Activated naive CD8-positive, alpha-beta T cell treated with anti-CD3 and anti-CD28 coated beads, Interleukin-2, amount 10 ng/mL, durations not matched to agents 7 days and 5 days (primary cell): ENCODE data around the gene FKBP6. TPM values are rescaled to one million over a fixed set of nuclear protein-coding genes. Genes with fewer than 3 reads are reported as not detected.
"Not testable (repeated sequence)": the region's sequence is repeated elsewhere in the genome, so short reads cannot be mapped to it uniquely, and the experiment has no call there.

Experiments
- ATAC-seq: fragments of 150-1000 bp; cut with Tn5 transposase; one replicate; pipeline ENCODE4 v1.10.0; 2021; ENCODE audit warnings: low read depth, moderate library complexity
- POLR2A ChIA-PET: fragments of 350-600 bp; sonication (Branson Sonifier 250); formaldehyde crosslinking; loops from one replicate; lab custom pipeline; 2021; ENCODE audit warnings: antibody characterized with exemption; lab: Charles Lee
- DNase-seq: peaks from one replicate; pipeline ENCODE4 v3.0.0; 2021
- H3K27ac Mint-ChIP-seq: one replicate; pipeline ENCODE4 v1.8.0; 2022; ENCODE audit warnings: mild to moderate bottlenecking, mixed read lengths
- H3K27me3 Mint-ChIP-seq: one replicate; pipeline ENCODE4 v1.8.0; 2022; ENCODE audit warnings: mild to moderate bottlenecking, moderate library complexity, mixed read lengths
- H3K36me3 Mint-ChIP-seq: one replicate; pipeline ENCODE4 v1.8.0; 2021; ENCODE audit warnings: mild to moderate bottlenecking, mixed read lengths
- H3K4me1 Mint-ChIP-seq: one replicate; pipeline ENCODE4 v1.8.0; 2021; ENCODE audit warnings: mixed read lengths
- H3K4me3 Mint-ChIP-seq: one replicate; pipeline ENCODE4 v1.8.0; 2022; ENCODE audit warnings: mild to moderate bottlenecking, moderate library complexity, mixed read lengths
- H3K9me3 Mint-ChIP-seq: one replicate; pipeline ENCODE4 v1.8.0; 2021; ENCODE audit warnings: mixed read lengths
- total RNA-seq, 2 experiments: library from RNA; stranded (reverse); gene quantifications; one replicate each; pipeline ENCODE4 v1.2.3, GENCODE V29; 2021

FKBP6 gene
- total RNA-seq, 2 experiments from 2014 or later: not detected

GRCh38 chr7:73312831-73313520, 15.0 kb upstream of the FKBP6 start:
- H3K4me1 Mint-ChIP-seq: peaks cover 5% of the 10 kb centered on the region
- DNase-seq: no peak
- no peak overlapping the region for H3K27ac Mint-ChIP-seq
- H3K27me3 Mint-ChIP-seq: no peaks in the 10 kb centered on the region
- H3K36me3 Mint-ChIP-seq: peaks cover 2% of the 10 kb centered on the region
- no peaks in the 10 kb centered on the region for H3K9me3 Mint-ChIP-seq
- POLR2A ChIA-PET: no interaction called here
- no peak for ATAC-seq
- no peak overlapping the region for H3K4me3 Mint-ChIP-seq

DNA sequence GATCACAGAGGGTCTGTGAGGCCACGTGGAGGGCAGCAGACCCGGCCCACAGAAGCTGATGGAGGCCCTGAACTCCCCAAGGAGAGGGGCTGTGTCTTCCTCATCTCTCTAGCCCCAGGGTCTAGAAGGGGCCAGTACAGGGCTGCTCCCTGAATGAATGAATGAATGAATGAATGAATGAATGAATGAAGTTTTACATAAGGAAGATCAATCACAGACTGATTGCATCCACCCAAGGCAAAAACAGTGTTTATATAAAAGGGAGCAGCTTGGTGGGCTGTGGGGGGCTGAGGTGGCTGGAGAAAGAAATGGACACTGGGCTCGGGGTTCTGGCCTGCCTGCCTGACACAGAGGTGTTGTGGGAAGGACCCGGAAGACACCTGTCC, 14.4 kb upstream of the FKBP6 start:
- Mint-ChIP-seq H3K4me3 (no peak overlapping the region), H3K36me3 (peaks cover 2% of the 10 kb centered on the region), H3K27me3 (no peaks in the 10 kb centered on the region), H3K27ac (no peak overlapping the region), H3K9me3 (no peaks in the 10 kb centered on the region), H3K4me1 (peaks cover 3% of the 10 kb centered on the region)
- DNase-seq (no peak), ATAC-seq (no peak)
- POLR2A ChIA-PET: no interaction called here

- Mint-ChIP-seq H3K36me3 (no peaks in the 10 kb centered on the region), H3K27me3 (no peaks in the 10 kb centered on the region), H3K4me3 (no peak overlapping the region), H3K27ac (no peak overlapping the region), H3K9me3 (no peaks in the 10 kb centered on the region), H3K4me1 (no peaks in the 10 kb centered on the region)
- no peak for ATAC-seq
- no peak for DNase-seq
- POLR2A ChIA-PET: no interaction called here
Measured at GRCh38 chr7:73314271-73314670, 13.7 kb upstream of the FKBP6 start.

DNA sequence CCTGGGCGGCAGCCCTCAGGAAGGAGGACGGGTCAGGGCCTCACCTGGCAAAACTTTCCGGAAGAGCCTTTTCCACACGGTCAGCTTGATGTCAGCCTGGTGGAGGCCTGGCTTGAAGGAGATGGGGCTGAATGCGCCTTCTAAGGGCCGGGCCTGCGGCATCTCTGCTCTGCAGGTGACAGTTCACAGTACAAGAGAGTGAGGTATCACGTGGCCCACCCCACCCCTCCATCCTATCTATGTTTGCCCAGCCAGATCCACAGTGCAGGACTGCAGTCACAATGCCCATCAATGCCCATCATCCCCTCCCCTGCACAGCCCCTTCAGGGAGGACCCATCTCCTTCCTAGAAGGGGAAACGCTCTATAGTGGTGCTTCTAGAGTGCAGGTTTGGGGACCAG, 11.4 kb upstream of the FKBP6 start:
- Mint-ChIP-seq H3K27ac (no peak overlapping the region), H3K36me3 (no peaks in the 10 kb centered on the region), H3K4me1 (no peaks in the 10 kb centered on the region), H3K4me3 (no peak overlapping the region), H3K9me3 (no peaks in the 10 kb centered on the region), H3K27me3 (no peaks in the 10 kb centered on the region)
- no peak for DNase-seq
- POLR2A ChIA-PET: no interaction called here
- no peak for ATAC-seq

DNA sequence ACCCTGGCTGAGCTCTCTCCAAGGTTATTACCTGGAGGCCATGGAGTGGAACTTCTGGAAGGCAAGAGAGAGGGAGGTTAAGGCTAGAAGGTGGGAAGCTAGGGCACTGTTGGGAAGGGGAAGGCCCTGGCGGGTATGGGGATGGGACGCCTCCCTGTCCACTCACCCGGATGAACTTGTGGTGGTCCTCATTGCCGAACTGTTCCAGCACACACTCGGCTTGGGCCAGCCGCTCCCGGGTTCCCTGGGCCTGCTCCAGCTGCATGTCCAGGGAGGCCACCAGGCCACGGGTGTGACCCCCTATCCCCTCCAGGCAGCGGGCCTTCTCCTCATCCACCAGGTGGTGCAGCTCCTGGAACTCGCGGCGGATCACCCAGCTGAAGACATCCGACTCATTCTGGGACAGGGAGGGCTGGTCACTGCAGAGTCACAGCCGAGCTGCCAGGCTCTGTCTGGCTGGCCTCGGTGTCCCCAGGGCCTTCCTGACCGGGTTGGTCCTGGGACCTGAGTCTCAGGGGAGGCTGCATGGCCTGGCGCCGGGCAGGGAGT, 9.2 kb upstream of the FKBP6 start:
- DNase-seq, H3K4me1 Mint-ChIP-seq, H3K27me3 Mint-ChIP-seq, POLR2A ChIA-PET, H3K9me3 Mint-ChIP-seq, H3K36me3 Mint-ChIP-seq, ATAC-seq, H3K27ac Mint-ChIP-seq, H3K4me3 Mint-ChIP-seq: not testable (repeated sequence)

- H3K27me3 Mint-ChIP-seq, H3K4me1 Mint-ChIP-seq, DNase-seq, H3K9me3 Mint-ChIP-seq, H3K4me3 Mint-ChIP-seq, POLR2A ChIA-PET, H3K36me3 Mint-ChIP-seq, H3K27ac Mint-ChIP-seq, ATAC-seq: not testable (repeated sequence)
Measured at GRCh38 chr7:73319541-73319940, 8.4 kb upstream of the FKBP6 start.

DNA sequence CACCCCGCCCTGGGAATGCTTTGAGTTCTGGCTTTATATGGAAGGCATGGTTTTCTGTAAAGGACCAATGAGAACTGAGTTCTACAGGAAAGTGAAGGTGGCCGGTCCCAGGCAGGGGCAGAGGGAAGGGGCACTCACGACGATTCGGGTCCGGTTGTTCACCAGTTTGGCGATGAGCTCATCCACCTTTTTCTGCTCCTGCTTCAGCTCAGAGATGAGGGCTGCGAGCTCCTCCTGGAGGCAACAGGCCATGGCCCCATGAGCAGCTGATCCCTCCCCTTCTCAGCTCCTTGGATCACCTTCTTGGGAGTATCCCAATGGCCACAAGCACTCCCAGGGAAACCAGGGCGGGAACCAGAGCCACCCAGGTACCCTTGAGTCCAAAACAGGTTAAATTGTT, 8.0 kb upstream of the FKBP6 start:
- DNase-seq, ATAC-seq, POLR2A ChIA-PET: not testable (repeated sequence)

DNA sequence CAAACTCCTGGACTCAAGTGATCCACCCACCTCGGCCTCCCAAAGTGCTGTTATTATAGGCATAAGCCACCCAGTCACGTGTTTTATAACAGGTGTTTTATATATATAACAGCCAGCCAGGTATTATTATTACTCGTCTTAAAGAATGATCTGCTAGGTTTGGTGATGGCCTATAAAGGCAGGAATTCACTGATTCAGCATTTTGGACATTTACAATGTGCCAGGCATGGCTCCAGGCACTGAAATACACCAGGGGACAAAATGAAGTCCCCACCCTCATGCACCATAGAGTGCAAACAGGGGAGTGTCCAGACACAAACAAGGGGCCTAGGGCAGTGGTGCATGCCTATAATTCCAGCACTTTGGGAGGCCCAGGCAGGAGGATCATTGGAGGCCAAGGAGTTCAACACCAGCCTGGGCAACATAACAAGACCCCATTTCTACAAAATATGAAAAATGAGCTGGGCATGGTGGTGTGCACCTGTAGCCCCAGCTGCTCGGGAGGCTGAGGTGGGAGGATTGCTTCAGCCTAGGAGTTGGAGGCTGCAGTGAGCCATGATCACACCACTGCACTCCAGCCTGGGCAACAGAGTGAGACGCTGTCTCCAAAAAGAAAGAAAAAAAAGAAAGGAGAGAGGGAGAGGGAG, 4.4 kb upstream of the FKBP6 start:
- Mint-ChIP-seq H3K27ac (peak overlapping the region; percentile 63), H3K4me3 (peak overlapping the region; percentile 75)
- H3K4me1 Mint-ChIP-seq, DNase-seq, ATAC-seq, H3K36me3 Mint-ChIP-seq, H3K27me3 Mint-ChIP-seq, POLR2A ChIA-PET, H3K9me3 Mint-ChIP-seq: not testable (repeated sequence)

More for the DNA sequence above, 8.0 kb upstream of the FKBP6 start:
- not testable (repeated sequence) for H3K9me3 Mint-ChIP-seq, H3K27me3 Mint-ChIP-seq, H3K36me3 Mint-ChIP-seq, H3K4me1 Mint-ChIP-seq, H3K27ac Mint-ChIP-seq, H3K4me3 Mint-ChIP-seq

DNA sequence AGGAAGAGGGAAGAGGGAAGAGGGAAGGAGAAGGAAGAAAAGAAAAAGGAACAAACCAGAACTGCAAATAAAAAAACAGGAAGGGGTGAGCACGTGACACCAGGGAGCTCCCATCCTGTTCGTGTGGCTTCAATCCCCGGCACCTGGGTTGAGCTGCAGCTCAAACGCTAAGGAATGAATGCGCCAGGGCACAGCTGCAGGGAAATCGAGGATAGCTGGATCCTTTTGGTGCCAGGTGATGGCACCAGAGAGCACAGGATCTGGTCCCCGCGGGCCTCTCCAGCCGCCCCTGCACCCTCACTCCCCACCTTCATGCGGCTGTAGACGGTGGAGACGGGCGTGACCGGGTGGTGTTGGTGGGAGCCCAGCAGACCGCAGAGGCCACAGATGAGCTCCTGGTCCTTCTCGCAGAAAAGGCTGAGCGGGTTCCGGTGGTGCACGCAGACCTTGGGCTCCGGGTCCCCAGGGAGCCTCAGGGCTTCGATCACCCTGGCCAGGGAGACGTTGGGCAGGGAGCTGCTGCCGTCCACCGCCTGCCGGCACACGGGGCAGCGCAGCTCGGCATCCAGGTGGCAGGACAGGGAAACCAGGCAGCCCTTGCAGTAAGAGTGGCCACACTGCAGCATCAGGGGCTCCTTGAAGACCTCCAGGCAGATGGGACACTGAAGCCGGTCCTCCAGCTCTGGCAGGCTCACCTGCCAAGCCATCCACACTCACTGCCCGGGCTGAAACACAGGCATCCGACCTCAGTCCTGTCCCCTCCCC, 3.7 kb upstream of the FKBP6 start:
- H3K4me1 Mint-ChIP-seq, POLR2A ChIA-PET, H3K36me3 Mint-ChIP-seq, H3K9me3 Mint-ChIP-seq, H3K27me3 Mint-ChIP-seq: not testable (repeated sequence)
- ATAC-seq (peak; percentile 90), DNase-seq (peak; percentile 66)
- Mint-ChIP-seq H3K4me3 (peak overlapping the region; percentile 75), H3K27ac (peak overlapping the region; percentile 63)

DNA sequence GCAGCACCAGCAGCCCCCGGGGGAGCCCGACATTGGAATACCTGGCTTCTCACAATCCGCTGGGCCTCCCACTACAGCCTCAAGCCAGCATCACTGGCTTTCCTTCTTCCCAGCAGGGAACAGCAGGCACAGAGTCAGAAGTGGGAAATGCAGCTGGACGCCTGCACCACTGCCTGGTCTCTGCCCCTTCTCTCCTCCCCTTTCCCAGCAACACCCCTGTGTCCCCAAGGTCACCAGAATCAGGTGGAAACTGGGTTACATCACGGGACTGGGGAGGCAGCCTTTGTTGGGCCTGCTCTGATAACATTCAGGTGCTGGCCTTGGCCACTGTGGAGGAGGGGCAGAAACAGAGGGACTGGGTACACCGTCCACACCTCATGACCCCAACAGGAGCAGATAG, 2.5 kb upstream of the FKBP6 start:
- H3K27ac Mint-ChIP-seq, H3K36me3 Mint-ChIP-seq, ATAC-seq, H3K4me1 Mint-ChIP-seq, H3K4me3 Mint-ChIP-seq, H3K9me3 Mint-ChIP-seq, DNase-seq, POLR2A ChIA-PET, H3K27me3 Mint-ChIP-seq: not testable (repeated sequence)

DNA sequence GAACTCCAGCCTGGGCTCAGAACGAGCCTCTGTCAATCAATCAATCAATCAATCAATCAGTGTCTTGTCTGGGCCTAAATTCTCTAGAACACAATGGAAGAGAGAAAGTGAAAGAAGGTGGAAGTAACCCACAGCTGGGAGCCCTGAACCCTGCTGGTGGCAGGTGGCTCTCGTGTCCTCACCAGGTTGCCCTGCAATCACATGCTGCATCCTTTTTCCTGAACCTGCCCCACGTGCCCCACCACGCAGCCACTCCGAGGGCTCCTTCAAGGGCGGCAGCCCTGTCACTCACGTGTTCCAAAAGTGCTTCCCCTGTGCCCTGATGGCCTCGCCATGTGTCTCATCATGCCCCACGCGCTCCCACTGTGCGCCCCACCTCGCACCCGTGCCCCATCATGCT, 512 bp upstream of the FKBP6 start:
- H3K9me3 Mint-ChIP-seq, H3K27ac Mint-ChIP-seq, ATAC-seq, H3K4me3 Mint-ChIP-seq, POLR2A ChIA-PET, H3K36me3 Mint-ChIP-seq, DNase-seq, H3K27me3 Mint-ChIP-seq, H3K4me1 Mint-ChIP-seq: not testable (repeated sequence)

DNA sequence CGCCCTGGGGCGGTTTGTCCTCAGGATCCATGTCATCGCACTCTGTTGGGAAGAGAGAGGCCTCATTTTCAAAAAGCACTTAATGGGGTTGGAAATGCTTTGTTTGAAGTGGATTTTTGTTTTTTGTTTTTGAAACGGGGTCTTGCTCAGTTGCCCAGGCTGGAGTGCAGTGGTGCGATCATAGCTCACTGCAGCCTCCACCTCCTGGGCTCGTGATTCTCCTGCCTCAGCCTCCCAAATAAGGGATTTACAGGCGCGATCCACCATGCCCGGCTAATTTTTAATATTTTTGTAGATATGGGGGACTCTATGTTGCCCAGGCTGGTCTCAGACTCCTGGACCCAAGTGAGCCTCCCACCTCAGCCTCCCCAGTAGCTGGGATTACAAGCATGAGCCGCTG, 735 bp downstream of the FKBP6 start:
- Mint-ChIP-seq H3K27me3 (peaks cover 4% of the 10 kb centered on the region), H3K4me1 (peaks cover 3% of the 10 kb centered on the region), H3K36me3 (no peaks in the 10 kb centered on the region), H3K9me3 (no peaks in the 10 kb centered on the region), H3K27ac (no peak overlapping the region), H3K4me3 (no peak overlapping the region)
- DNase-seq (no peak), ATAC-seq (no peak)
- POLR2A ChIA-PET: no interaction called here

- Mint-ChIP-seq H3K27me3 (peaks cover 7% of the 10 kb centered on the region), H3K36me3 (no peaks in the 10 kb centered on the region), H3K4me1 (no peaks in the 10 kb centered on the region), H3K9me3 (no peaks in the 10 kb centered on the region), H3K4me3 (no peak overlapping the region), H3K27ac (no peak overlapping the region)
- ATAC-seq: no peak
- DNase-seq: no peak
- POLR2A ChIA-PET: no interaction called here
Measured at GRCh38 chr7:73329861-73330581, 2.1 kb downstream of the FKBP6 start.
